Pancreas (tissue), 10 donors: ENCODE data around the gene TSPAN32. TPM values are rescaled to one million over a fixed set of nuclear protein-coding genes. Genes with fewer than 3 reads are reported as not detected.
A peak's percentile ranks its signal among the peaks of the same experiment; 100 is the strongest.

Experiments used
- ATAC-seq, 4 donors: fragments of 200-7000 bp; cut with Tn5 transposase; one replicate each; pipeline versions ENCODE4 v1.8.0 to v1.9.1; 2020; ENCODE audit warnings: mild to moderate bottlenecking in 4 of 4, moderate library complexity in 4 of 4
- DNase-seq, 6 donors: peaks; one replicate each; pipeline ENCODE4 v3.0.0-alpha.2; 2020
- FAIRE-seq: peaks from 2 replicates; lab custom pipeline; 2012; peaks lifted over from hg19 to GRCh38; lab: Jason Lieb, UNC
- H3K27ac ChIP-seq, 4 donors: fragments of 200-600 bp; sonication (generic); 1 replicate in 3 of 4; 2 replicates in 1 of 4; pipeline versions ENCODE4 v1.5.0 to v1.8.0; 2020
- H3K27me3 ChIP-seq, 4 donors: fragments of 200-600 bp; one replicate each; pipeline ENCODE4 v1.8.0; 2021
- H3K36me3 ChIP-seq, 3 donors: fragments of 200-600 bp; sonication (generic) in 1 of 3; one replicate each; pipeline versions ENCODE4 v1.5.0 to v1.8.0; 2020 to 2021
- H3K4me1 ChIP-seq, 3 donors: fragments of 200-600 bp; one replicate each; pipeline ENCODE4 v1.8.0; 2021
- H3K4me3 ChIP-seq, 4 donors: fragments of 200-600 bp; sonication (generic) in 2 of 4; one replicate each; pipeline versions ENCODE4 v1.5.0 to v1.8.0; 2020 to 2021
- H3K9me3 ChIP-seq, 4 donors: fragments of 200-600 bp; one replicate each; pipeline ENCODE4 v1.8.0; 2021
- WGBS, 2 donors: extraction: QIAGEN DNeasy Blood & Tissue Kit; methylation state at CpG; one replicate each; pipeline ENCODE4 v1.1.7; 2013; 5-methylcytosine and 5-hydroxymethylcytosine counted together
- intact Hi-C, 3 donors: fragments of 100-400 bp; cut with DNase I; formaldehyde crosslinking; loops; one replicate each; pipeline versions ENCODE4 v1.11.1 to v1.14.2; 2022
- polyA plus RNA-seq, 2 donors: library from polyadenylated mRNA; stranded (reverse); fragments of 200-250 nt; gene quantifications; one replicate each; pipeline ENCODE4 v1.2.3, GENCODE V29; 2013
- total RNA-seq, 6 donors: library from RNA; stranded (reverse); fragmentation: NEBNext Ultra II Directional in 4 of 6; extraction: Animal tissue kit (Norgen Biotek cat#: 25700) in 4 of 6; gene quantifications; one replicate each; pipeline versions ENCODE4 v1.2.1 to v1.2.4, GENCODE V29; 2021 to 2023
- TF ChIP-seq, protein P1 (sequence below), 4 donors: fragments of 200-600 bp; sonication (generic) in 3 of 4; IDR thresholded peaks; one replicate each; pipeline versions ENCODE4 v1.5.0 to v1.8.0; 2021; ENCODE audit warnings: antibody characterized with exemption in 4 of 4
- donor health status: healthy with polysubstance abuse.
- donor health status: DM: no; HTN: no; CAD: no; lungs with moderate emphysema.
- donor health status: DM: no; HTN: no; CAD: no.
- donor health status: control.
- donor health status: control.
- donor health status: Bipolar disorder and iron deficiency.
- donor health status: DM: yes; HTN: yes; CAD: no.
- donor health status: DM: no; HTN: no; CAD: no.
- donor health status: DM: no; HTN: no; CAD: no.
- donor health status: DM: yes; HTN: yes; CAD: no.

TSPAN32 gene
- total and polyA plus RNA-seq, 8 donors: 0.25 to 1.4 (median 0.49) TPM; not detected in 1

DNA sequence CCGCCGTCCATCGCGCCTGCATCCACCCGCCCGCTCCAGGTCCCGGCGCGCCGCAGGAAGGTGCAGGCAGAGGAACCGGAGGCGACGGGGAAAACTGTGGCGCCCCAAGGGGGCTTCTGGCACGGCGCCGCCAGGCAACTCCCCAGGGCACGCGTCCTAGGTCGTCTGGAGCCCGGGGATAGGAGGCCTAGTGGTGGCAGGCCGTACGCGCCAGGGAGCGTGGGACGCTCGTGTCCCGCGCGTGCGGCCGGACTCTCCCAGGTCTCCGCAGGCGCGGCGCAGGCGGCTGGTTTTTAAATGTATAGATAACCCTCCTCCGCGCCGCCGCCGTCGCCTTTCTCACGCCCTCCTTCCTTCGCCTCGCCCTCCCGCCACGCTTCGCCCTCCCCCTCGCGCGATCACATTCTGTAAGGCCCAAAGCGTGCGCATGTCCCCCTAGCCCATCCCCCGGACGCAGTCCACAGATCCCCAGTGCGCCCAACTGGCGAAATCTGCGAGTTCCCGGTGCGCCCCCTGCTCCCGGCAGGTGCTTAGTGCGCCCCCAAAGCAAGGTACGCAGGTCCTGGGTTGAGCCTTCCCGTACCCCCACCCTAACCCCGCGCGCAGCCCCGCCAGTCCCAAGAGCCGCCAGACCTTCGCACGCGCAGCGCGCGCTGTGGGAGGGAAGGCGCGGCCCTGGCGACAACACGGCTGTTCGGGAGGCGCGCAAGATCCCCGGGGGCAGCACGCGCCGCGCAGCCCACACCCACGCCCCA lies 31.3 kb upstream of the TSPAN32 start, which contains the start of gene ASCL2:
TSS of gene ASCL2 (minus strand) at position 267 of the 755 bp plus-strand sequence. CDS start at position 11, 256 bp downstream.
- Histone ChIP-seq H3K4me1 (peaks cover 0 to 3% (median 0%) of the 10 kb centered on the region in 3 donors), H3K9me3 (no peaks in the 10 kb centered on the region), H3K36me3 (no peaks in the 10 kb centered on the region), H3K27me3 (peaks cover 0 to 9% (median 3%) of the 10 kb centered on the region in 4 donors), H3K27ac (peak within 1 kb of the TSS; percentile 5 to 67 (median 37)), H3K4me3 (peak within 1 kb of the TSS; percentile 10 to 51 (median 28))
- peak in 1 of 4 donors; percentile 10 for ATAC-seq
- intact Hi-C loops: no loop called here
- WGBS, 2 donors: 3 to 4% methylated on average over 75 to 89 of the region's 89 CpGs
- TF ChIP-seq, protein P1, sequence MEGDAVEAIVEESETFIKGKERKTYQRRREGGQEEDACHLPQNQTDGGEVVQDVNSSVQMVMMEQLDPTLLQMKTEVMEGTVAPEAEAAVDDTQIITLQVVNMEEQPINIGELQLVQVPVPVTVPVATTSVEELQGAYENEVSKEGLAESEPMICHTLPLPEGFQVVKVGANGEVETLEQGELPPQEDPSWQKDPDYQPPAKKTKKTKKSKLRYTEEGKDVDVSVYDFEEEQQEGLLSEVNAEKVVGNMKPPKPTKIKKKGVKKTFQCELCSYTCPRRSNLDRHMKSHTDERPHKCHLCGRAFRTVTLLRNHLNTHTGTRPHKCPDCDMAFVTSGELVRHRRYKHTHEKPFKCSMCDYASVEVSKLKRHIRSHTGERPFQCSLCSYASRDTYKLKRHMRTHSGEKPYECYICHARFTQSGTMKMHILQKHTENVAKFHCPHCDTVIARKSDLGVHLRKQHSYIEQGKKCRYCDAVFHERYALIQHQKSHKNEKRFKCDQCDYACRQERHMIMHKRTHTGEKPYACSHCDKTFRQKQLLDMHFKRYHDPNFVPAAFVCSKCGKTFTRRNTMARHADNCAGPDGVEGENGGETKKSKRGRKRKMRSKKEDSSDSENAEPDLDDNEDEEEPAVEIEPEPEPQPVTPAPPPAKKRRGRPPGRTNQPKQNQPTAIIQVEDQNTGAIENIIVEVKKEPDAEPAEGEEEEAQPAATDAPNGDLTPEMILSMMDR (IDR thresholded peaks at IDR 0.05): no peak
- FAIRE-seq: no peak
- peak in 1 of 6 donors; percentile 61 for DNase-seq

DNA sequence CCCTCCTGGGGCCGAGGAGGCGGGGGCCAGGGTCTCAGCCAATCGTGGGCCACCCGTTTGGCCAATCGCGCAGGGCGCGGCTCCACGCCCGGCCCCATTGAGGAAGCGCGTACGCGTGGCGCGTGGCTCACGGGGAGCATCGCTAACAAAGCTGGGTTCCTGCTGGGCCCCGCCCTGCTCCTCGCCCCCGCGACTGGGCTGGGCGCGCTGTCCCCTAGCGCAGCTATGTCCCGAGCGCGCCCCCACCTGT lies 30.8 kb upstream of the TSPAN32 start:
- Histone ChIP-seq H3K36me3 (no peaks in the 10 kb centered on the region), H3K9me3 (no peaks in the 10 kb centered on the region), H3K4me1 (peaks cover 0 to 3% (median 0%) of the 10 kb centered on the region in 3 donors), H3K27ac (no peak overlapping the region), H3K27me3 (peaks cover 0 to 9% (median 3%) of the 10 kb centered on the region in 4 donors), H3K4me3 (peak overlapping the region in 1 of 4 donors; percentile 51)
- DNase-seq (peak in 1 of 6 donors; percentile 61), FAIRE-seq (no peak), ATAC-seq (peak in 3 of 4 donors; percentile 13 to 47 (median 22))
- intact Hi-C loops: no loop called here
- 5% methylated on average over 27 to 28 of the region's 28 CpGs for WGBS, 2 donors
- TF ChIP-seq, protein P1 (IDR thresholded peaks at IDR 0.05): no peak

DNA sequence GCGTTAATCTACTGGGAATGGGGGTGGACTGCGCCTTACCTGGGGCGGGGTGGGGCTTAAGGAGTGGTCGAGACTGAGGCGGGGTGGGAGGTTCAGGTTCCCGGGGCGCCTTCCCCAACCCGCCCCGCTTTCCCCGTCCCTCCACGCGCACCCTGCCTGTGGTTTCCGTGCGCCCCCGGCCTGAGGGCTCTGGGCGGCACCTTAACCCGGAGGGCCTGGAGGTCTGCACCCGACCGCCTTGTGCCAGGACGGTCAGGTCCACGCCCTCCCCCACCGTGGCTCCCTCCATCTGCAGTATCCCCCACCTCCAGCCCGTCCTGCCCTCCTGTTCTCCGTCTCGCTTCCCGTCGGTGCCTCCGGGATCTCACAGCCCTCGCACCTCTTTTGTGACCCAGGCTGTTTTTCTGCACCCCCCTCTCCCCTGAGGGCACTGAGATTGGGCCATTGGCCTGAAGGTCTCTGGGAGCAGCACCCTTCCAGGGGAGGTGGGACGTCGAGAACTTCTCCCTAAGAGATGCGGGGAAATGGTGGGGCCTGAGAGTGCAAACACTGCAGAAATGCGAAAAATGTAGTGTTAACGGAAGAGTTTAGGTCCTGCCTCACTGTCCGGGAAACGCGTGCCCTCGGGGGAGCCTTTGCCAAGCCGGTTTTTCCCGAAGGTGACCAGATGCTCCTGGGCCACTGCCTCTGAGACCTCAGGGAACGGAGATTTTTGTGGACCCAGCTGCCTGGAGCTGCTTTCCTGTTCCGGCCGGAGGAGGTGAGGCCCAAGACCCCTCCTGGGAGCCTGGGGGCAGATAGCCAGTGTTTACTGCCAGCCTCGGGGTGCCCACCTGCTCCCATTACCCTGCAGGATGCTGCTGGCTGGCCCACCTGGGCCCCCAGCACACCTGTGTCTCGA lies 30.2 kb upstream of the TSPAN32 start:
- Histone ChIP-seq H3K27ac (no peak overlapping the region), H3K27me3 (peaks cover 0 to 9% (median 3%) of the 10 kb centered on the region in 4 donors), H3K4me3 (no peak overlapping the region), H3K9me3 (no peaks in the 10 kb centered on the region), H3K4me1 (peaks cover 0 to 3% (median 0%) of the 10 kb centered on the region in 3 donors), H3K36me3 (no peaks in the 10 kb centered on the region)
- no peak for ATAC-seq
- TF ChIP-seq, protein P1 (IDR thresholded peaks at IDR 0.05): no peak
- FAIRE-seq: no peak
- WGBS, 2 donors: 30 to 31% methylated on average over 40 to 45 of the region's 45 CpGs
- intact Hi-C loops: no loop called here
- DNase-seq: peak in 2 of 6 donors; percentile 15 to 52

DNA sequence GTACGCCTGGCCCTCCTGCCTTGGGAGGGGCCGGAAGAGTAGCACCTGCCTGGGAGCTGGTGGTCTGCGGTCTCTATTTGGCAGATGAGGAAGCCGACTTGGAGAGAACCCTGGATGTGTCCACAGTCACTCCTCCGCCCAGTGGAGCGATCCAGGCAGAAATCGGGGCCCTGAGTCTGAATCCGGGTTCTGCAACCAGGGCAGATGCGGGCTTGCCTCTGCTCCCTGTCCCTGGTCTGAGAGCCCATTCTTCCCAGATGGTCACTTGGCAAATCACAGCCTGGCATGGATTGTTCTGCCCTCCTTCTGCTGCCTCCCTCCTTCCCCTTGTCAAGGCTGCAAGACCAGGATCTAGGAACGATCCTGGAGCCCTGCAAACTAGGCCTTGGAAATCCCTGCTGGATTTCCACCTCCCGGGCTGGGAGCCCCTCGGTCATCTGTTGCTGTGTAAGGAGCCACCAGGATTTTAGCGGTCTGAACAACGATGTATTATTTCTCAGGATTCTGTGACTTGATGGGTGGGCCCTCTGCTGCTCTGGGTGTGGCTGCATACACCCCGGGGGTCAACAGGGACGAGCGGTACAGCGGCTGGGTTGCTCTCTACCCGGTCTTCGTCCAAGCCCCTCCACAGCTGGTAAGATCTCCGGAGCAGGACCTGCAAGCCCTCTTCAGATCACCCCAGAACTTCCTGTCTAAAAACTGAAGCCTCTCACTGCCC lies 29.4 kb upstream of the TSPAN32 start:
- Histone ChIP-seq H3K4me1 (peaks cover 0 to 3% (median 0%) of the 10 kb centered on the region in 3 donors), H3K27ac (no peak overlapping the region), H3K36me3 (no peaks in the 10 kb centered on the region), H3K9me3 (no peaks in the 10 kb centered on the region), H3K4me3 (no peak overlapping the region), H3K27me3 (peaks cover 0 to 9% (median 3%) of the 10 kb centered on the region in 4 donors)
- intact Hi-C loops: no loop called here
- 78 to 88% methylated on average over 21 of the region's 21 CpGs for WGBS, 2 donors
- TF ChIP-seq, protein P1 (IDR thresholded peaks at IDR 0.05): no peak
- ATAC-seq (no peak), FAIRE-seq (no peak), DNase-seq (peak in 1 of 6 donors; percentile 39)
